ENCODE data around the gene OPN4.

The OPN4 gene

GRCh38 chr10:86628311-86628710 is 26.0 kb upstream of the OPN4 start:
- no peak for TF ChIP-seq CTCF (conservative IDR thresholded peaks at IDR 0.05; ENCODE audit: low read length)
- no peak for DNase-seq (ENCODE audit: low read depth)

GRCh38 chr10:86630079-86630478 is 24.3 kb upstream of the OPN4 start:
- TF ChIP-seq CTCF (conservative IDR thresholded peaks at IDR 0.05; ENCODE audit: low read length), result no peak
- no peak overlapping the region for H3K4me3 ChIP-seq (ENCODE audit: low read length)
- peak; percentile 42 for DNase-seq (ENCODE audit: low read depth)

More at GRCh38 chr10:86628311-86628710, 26.0 kb upstream of the OPN4 start:
- H3K4me3 ChIP-seq (ENCODE audit: low read length), result no peak overlapping the region

- peak overlapping the region; percentile 46 for H3K4me3 ChIP-seq (ENCODE audit: low read length)
- no peak; the same call in none of the 2 replicates for TF ChIP-seq CTCF (conservative IDR thresholded peaks at IDR 0.05; ENCODE audit: low read length)
- peak; percentile 26 for DNase-seq (ENCODE audit: low read depth)
Measured at GRCh38 chr10:86632009-86632800, 22.1 kb upstream of the OPN4 start.

GRCh38 chr10:86632951-86633350 is 21.4 kb upstream of the OPN4 start:
- H3K4me3 ChIP-seq (ENCODE audit: low read length), result no peak overlapping the region
- TF ChIP-seq CTCF (conservative IDR thresholded peaks at IDR 0.05; ENCODE audit: low read length), result no peak
- DNase-seq (ENCODE audit: low read depth), result no peak

GRCh38 chr10:86635402-86635801 is 18.9 kb upstream of the OPN4 start:
- H3K4me3 ChIP-seq (ENCODE audit: low read length), result no peak overlapping the region
- TF ChIP-seq CTCF (conservative IDR thresholded peaks at IDR 0.05; ENCODE audit: low read length), result no peak
- peak; percentile 90 for DNase-seq (ENCODE audit: low read depth)

- no peak for TF ChIP-seq CTCF (conservative IDR thresholded peaks at IDR 0.05; ENCODE audit: low read length)
- peak; percentile 15 for DNase-seq (ENCODE audit: low read depth)
- H3K4me3 ChIP-seq (ENCODE audit: low read length), result no peak overlapping the region
Measured at GRCh38 chr10:86636311-86636710, 18.0 kb upstream of the OPN4 start.

- TF ChIP-seq CTCF (conservative IDR thresholded peaks at IDR 0.05; ENCODE audit: low read length), result no peak
- H3K4me3 ChIP-seq (ENCODE audit: low read length), result no peak overlapping the region
- no peak for DNase-seq (ENCODE audit: low read depth)
Measured at GRCh38 chr10:86642021-86642420, 12.3 kb upstream of the OPN4 start.

Data from AG10803 (cell line).